Measurements from ENCODE around the gene RASSF7. TPM values are rescaled to one million over a fixed set of nuclear protein-coding genes. Genes with fewer than 3 reads are reported as not detected.
A peak's percentile ranks its signal among the peaks of the same experiment; 100 is the strongest.

Gene RASSF7
- total RNA-seq, 1 donor from 2014 or later: 65.7 TPM

DNA sequence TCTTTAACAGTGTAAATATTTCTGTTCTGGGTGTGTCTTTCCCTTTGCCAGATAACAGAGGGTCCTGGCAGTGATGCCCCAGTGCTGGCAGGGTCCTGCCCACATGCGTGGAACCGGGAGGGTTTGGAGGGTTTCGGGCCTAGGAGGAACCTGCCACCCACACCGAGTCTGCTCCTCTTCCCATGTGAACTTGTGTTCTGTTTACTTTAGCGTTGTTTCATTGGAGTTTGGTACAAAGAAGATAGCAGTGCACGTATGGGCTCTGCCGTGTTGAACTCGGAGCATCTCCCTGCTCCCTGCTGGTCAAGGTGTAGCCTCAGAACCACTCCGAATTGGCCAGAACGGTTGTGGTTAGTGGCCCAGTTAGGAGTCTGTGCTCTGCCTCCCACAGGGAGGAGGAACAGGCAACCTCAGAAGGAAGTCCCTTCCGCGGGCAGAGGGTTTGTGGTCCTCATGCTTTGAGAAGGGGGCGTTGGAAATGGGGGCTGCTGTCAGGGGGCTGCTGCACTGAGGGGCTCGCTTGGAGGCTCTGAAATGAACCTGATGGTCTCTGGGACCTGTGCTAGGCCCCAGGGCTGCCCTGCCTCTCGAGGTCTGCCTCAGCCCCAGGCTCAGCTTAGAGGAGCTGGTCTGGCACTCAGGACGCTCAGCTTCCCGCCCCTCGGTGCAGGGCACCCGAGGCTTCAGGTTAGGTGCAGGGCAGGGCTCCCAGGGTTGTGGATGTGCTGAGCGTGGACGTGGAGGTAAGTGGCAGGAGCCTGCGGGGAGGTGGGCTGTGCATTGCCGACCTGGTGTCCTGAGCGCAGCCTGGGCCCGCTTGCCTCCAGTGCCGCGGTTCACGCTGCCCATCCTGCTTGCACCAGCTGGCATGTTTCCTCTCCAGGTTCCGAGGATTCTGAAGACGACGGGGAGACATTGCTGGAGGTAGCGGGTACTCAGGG lies 25.9 kb downstream of the RASSF7 start:
- no peak for DNase-seq (ENCODE audit: low read depth)

GRCh38 chr11:587546-587945 lies 26.8 kb downstream of the RASSF7 start:
- DNase-seq (ENCODE audit: low read depth): no peak

- peak; percentile 85 for DNase-seq (ENCODE audit: low read depth)
These were observed 27.2 kb downstream of the RASSF7 start for GRCh38 chr11:587978-588380.

- no peak for DNase-seq (ENCODE audit: low read depth)
These were observed 29.0 kb downstream of the RASSF7 start for GRCh38 chr11:589798-590197.

GRCh38 chr11:590997-591396 lies 30.2 kb downstream of the RASSF7 start:
- DNase-seq (ENCODE audit: low read depth): no peak

DNA sequence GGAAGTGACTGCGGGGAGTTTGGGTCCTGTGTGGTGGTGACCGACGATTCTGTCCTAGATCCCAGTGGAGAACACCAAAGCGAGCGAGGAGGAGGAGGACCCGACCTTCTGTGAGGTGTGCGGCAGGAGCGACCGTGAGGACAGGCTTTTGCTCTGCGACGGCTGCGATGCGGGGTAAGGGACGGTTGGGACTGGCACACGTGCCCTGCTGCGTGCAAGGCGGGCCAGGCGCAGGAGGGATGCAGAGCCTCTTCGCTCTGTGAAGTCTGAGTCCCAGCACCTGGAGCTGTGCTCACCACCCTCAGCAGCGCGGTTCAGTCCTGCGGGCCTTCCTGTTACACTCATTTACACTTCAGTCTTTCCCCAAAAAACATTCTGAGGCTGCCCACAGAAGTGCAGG lies 31.7 kb downstream of the RASSF7 start:
- no peak for DNase-seq (ENCODE audit: low read depth)

DNA sequence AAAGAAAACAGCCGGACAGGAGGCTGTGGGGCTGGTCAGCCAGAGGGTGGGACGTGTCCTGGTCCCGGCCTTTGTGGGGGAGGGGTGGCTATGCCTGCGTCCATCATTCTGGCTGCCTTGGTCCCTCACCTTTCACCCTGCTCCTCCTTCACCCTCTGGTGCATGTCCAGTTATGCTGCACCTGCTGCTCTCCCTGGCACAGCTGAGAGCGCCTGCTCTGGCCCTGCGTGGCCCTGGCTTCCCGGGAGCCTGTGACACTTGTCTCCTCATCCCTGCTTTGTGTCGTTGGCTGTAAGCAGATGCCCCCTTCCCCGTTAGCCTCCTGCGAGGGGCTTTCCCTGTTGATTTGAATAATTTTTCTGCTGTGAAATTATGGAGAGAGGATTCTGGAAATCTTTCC lies 32.1 kb downstream of the RASSF7 start:
- DNase-seq (ENCODE audit: low read depth): no peak

DNA sequence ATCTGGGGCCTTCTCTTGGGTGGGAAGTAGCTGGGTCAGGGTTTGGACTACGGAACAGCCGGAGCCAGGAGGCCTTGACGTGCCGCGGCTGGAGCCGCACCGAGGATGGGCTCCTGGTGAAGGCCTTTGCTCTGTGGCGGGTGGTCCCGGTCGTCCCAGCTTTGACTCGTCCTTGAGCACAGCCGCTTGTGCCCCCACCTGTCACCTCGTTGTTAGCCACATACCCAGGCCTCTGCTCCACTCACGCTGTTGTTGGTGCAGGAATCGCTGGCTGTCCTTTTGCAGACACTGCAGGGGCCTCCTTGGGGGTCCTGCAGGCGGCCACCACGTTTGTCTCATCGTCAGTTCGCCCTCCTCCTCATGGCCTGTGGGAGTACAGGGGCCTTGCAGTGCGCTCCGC lies 32.6 kb downstream of the RASSF7 start:
- no peak for DNase-seq (ENCODE audit: low read depth)

- no peak for DNase-seq (ENCODE audit: low read depth)
These were observed 34.6 kb downstream of the RASSF7 start for GRCh38 chr11:595400-595799.

- no peak for DNase-seq (ENCODE audit: low read depth)
These were observed 35.6 kb downstream of the RASSF7 start for GRCh38 chr11:596374-596773.

DNA sequence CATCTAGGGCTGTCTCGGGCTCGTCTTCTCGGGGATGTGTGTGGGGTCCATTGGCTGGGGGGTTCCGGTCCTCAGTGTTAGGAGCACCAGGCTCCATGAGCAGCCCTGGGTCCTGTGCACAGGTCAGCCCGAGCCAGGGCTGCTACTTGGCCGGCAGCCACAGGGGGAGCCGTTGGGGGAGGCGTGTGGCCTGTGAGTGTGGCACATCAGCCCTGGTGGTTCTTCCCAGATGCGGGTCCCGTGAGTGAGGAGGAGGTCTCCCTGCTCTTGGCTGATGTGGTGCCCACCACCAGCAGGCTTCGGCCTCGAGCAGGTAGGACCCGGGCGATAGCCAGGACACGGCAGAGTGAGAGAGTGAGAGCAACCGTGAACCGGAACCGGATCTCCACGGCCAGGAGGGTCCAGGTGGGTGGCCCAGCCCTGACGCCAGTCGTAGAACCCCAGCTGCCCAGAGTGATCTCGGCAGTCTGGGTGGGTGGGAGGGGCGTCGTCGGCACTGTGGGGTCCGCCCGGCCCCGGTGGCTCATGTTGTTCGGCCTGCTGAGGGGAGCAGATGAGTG lies 36.5 kb downstream of the RASSF7 start:
- DNase-seq (ENCODE audit: low read depth): no peak

DNA sequence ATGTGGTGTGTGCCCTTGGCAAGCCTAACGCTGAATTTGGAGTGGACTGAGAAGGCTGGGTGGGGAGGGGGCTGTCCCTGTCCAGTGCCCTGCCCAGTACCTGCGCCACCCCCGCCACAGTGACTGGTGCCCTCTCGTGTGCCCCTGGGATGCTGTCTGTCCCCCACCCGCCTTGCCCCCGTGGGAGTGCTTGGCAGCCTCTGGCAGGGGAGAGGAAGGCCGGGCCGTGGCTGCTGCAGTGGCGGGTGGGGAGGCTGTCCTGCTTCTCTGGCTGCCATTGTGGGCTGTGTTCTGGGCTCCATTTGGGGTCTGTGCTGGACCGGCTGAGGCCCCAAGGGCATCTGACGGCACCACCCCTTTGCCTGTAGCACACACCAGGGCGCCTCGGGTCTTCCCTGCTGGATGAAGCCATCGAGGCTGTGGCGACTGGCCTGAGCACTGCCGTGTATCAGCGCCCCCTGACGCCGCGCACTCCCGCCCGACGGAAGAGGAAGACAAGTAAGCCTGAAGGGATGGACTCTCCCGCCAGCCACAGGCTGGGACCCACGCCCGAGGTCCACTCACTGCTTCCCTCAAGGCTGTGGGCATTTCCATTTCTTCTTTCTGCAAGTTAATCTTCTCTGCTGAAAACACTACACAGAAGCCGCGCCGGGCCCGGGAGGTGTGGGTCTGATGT lies 37.4 kb downstream of the RASSF7 start:
- no peak for DNase-seq (ENCODE audit: low read depth)

DNA sequence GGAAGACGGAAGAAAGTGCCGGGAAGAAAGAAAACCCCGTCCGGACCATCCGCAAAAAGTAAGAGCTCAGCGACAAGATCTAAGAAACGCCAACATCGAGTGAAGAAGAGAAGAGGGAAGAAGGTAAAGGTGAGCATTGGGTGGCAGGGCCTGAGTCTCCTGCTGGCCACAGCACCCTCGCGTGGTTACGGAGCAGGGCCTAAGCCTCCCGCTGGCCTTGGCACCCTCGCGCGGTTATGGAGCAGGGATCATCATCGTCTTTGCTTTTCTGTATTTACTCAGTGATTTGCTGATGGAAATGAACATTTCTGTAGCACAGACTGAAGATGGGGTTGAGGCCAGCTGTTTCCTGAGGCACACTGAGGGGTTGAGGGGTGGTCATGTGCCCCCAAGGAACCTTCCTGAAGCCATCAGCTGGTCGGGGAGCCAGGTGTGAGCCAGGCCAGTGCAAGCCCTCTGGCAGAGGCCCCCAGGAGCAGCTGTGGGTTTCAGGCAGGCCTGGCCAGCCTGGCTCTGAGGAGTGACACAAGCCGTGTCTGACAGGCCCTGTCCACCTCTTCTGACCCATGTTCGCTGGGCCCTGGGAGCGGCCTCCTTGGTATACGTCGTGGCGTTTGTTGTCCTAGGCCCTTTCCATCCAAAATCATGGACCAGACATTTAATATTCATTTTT lies 40.9 kb downstream of the RASSF7 start:
- DNase-seq (ENCODE audit: low read depth): no peak

DNA sequence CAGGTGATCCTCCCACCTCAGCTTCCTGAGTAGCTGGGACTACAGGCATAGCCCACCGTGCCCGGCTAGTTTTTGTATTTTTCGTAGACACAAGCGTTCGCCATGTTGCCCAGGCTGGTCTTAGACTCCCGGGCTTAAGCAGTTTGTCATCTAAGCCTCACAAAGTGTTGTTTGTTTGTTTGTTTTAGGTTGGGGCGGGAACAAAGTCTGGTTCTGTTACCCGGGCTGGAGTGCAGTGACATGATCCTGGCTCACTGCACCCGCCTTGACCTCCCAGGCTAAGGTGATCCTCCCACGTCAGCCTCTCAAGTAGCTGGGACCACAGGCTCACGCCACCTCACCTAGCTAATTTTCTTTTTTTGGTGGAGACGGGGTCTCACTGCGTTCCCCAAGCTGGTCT lies 42.4 kb downstream of the RASSF7 start:
- no peak for DNase-seq (ENCODE audit: low read depth)

GRCh38 chr11:605286-606129 lies 44.7 kb downstream of the RASSF7 start:
- no peak for DNase-seq (ENCODE audit: low read depth)

DNA sequence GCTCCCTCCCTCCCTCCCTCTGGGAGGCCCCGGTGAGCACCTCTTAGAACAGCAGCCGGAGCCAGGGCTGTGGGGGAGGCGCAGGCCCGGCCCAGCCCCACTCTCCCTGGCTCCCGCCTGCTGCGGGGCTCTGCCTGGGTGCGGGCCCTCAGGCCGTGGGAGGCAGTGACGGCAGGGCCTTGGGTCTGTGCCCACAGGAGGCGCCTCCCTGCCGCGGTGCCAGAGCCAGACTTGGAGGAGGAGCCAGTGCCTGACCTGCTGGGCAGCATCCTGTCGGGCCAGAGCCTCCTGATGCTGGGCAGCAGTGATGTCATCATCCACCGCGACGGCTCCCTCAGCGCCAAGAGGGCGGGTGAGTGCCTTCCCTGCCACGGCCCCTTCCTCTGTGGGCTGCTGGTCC lies 45.5 kb downstream of the RASSF7 start:
- peak; percentile 4 for DNase-seq (ENCODE audit: low read depth)

DNA sequence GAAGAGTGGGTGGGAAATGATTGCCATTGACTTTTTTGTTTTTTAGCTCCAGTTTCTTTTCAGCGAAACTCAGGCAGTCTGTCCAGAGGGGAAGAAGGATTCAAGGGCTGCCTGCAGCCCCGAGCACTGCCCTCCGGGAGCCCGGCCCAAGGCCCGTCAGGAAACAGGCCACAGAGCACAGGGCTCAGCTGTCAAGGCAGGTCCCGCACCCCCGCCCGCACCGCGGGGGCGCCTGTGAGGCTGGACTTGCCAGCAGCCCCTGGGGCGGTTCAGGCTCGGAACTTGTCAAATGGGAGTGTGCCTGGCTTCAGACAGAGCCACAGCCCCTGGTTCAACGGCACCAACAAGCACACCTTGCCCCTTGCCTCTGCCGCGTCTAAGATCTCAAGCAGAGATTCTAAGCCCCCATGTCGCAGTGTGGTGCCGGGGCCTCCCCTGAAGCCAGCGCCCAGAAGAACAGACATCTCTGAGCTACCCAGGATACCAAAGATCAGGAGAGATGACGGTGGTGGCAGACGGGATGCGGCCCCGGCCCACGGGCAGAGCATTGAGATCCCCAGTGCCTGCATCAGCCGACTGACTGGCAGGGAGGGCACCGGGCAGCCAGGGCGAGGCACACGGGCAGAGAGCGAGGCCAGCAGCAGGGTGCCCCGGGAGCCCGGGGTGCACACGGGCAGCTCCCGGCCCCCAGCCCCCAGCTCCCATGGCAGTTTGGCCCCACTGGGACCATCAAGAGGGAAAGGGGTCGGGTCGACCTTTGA lies 46.4 kb downstream of the RASSF7 start:
- DNase-seq (ENCODE audit: low read depth): no peak

- DNase-seq (ENCODE audit: low read depth): no peak
These were observed 47.3 kb downstream of the RASSF7 start for GRCh38 chr11:607971-608659.

DNA sequence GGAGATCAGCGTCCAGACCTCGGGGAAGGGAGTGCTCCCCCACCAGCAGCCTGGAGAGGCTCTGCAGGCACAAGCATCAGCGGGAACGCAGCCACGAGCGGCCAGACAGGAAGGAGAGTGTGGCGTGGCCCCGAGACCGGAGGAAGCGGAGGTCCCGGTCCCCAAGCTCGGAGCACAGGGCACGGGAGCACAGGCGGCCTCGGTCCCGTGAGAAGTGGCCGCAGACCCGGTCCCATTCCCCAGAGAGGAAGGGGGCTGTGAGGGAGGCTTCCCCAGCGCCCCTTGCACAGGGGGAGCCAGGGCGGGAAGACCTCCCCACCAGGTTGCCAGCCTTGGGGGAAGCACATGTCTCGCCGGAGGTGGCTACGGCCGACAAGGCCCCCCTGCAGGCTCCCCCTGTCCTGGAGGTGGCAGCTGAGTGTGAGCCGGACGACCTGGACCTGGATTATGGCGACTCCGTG lies 48.1 kb downstream of the RASSF7 start:
- no peak for DNase-seq (ENCODE audit: low read depth)

- DNase-seq (ENCODE audit: low read depth): no peak
These were observed 48.6 kb downstream of the RASSF7 start for GRCh38 chr11:609341-609811.
